GM19043 (cell line): ENCODE data around the gene TBC1D22A.

Source experiments
- ATAC-seq: cut with Tn5 transposase; IDR thresholded peaks from one replicate; pipeline ENCODE4 v1.9.1; 2021; ENCODE audit warnings: low read depth; ENCODE audit not compliant: unreplicated experiment

Gene TBC1D22A

GRCh38 chr22:46829117-46829891 is 66.9 kb downstream of the TBC1D22A start:
- no peak for ATAC-seq

GRCh38 chr22:46829941-46830715 is 67.7 kb downstream of the TBC1D22A start:
- ATAC-seq, result no peak

GRCh38 chr22:46830841-46831240 is 68.4 kb downstream of the TBC1D22A start:
- no peak for ATAC-seq

GRCh38 chr22:46833228-46833627 is 70.8 kb downstream of the TBC1D22A start:
- ATAC-seq, result no peak

GRCh38 chr22:46834021-46834737 is 71.7 kb downstream of the TBC1D22A start:
- no peak for ATAC-seq

- no peak for ATAC-seq
Observed at GRCh38 chr22:46835288-46835687, 72.8 kb downstream of the TBC1D22A start.

- ATAC-seq, result no peak
Observed at GRCh38 chr22:46835693-46836092, 73.2 kb downstream of the TBC1D22A start.

- no peak for ATAC-seq
Observed at GRCh38 chr22:46841522-46841921, 79.1 kb downstream of the TBC1D22A start.

- no peak for ATAC-seq
Observed at GRCh38 chr22:46842606-46843005, 80.2 kb downstream of the TBC1D22A start.

- no peak for ATAC-seq
Observed at GRCh38 chr22:46843821-46844255, 81.4 kb downstream of the TBC1D22A start.

GRCh38 chr22:46844606-46845210 is 82.3 kb downstream of the TBC1D22A start:
- ATAC-seq, result no peak

GRCh38 chr22:46845296-46846149 is 83.1 kb downstream of the TBC1D22A start:
- ATAC-seq, result no peak

GRCh38 chr22:46846150-46846831 is 83.8 kb downstream of the TBC1D22A start:
- ATAC-seq, result no peak

GRCh38 chr22:46846832-46847355 is 84.4 kb downstream of the TBC1D22A start:
- ATAC-seq, result no peak

- no peak for ATAC-seq
Observed at GRCh38 chr22:46848197-46848596, 85.7 kb downstream of the TBC1D22A start.

GRCh38 chr22:46849101-46849500 is 86.7 kb downstream of the TBC1D22A start:
- ATAC-seq, result no peak

- no peak for ATAC-seq
Observed at GRCh38 chr22:46849951-46850350, 87.5 kb downstream of the TBC1D22A start.

GRCh38 chr22:46851311-46851710 is 88.9 kb downstream of the TBC1D22A start:
- ATAC-seq, result no peak

- ATAC-seq, result no peak
Observed at GRCh38 chr22:46851941-46852340, 89.5 kb downstream of the TBC1D22A start.
